22Rv1 (cell line): ENCODE measurements around the gene CYP19A1.

ENCODE experiments used
- ZFX ChIP-seq: fragments of 450-650 bp; IDR thresholded peaks from 2 replicates; pipeline ENCODE4 v1.6.1; 2017; ENCODE audit warnings: antibody characterized with exemption, borderline replicate concordance
- TF ChIP-seq, protein P1 (sequence below): fragments of 450-650 bp; IDR thresholded peaks from 2 replicates; pipeline ENCODE4 v1.5.1; 2017; ENCODE audit warnings: mild to moderate bottlenecking

DNA sequence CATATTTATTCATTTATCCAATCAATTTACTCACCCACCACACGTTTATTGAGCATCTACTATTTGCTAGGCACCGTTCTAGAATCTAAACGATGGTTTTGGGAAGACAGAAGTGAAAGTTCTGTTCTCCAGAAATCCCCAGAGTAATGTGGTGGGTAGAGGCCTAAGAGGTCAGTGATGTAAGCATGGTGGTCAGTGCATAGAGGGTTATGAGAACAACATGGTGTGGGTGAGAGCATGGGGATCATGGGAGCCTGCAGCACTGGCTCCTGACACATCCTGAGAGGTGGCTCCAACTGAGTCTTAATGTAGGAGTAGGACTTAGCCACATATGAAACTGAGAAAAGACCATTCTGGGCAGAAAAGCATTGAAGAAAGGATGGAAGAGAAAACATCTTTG, 158.4 kb downstream of the CYP19A1 start:
- TF ChIP-seq, protein P1, sequence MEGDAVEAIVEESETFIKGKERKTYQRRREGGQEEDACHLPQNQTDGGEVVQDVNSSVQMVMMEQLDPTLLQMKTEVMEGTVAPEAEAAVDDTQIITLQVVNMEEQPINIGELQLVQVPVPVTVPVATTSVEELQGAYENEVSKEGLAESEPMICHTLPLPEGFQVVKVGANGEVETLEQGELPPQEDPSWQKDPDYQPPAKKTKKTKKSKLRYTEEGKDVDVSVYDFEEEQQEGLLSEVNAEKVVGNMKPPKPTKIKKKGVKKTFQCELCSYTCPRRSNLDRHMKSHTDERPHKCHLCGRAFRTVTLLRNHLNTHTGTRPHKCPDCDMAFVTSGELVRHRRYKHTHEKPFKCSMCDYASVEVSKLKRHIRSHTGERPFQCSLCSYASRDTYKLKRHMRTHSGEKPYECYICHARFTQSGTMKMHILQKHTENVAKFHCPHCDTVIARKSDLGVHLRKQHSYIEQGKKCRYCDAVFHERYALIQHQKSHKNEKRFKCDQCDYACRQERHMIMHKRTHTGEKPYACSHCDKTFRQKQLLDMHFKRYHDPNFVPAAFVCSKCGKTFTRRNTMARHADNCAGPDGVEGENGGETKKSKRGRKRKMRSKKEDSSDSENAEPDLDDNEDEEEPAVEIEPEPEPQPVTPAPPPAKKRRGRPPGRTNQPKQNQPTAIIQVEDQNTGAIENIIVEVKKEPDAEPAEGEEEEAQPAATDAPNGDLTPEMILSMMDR, result no peak
- no peak for TF ChIP-seq ZFX
